ENCODE measurements around the gene NOTO. TPM values are rescaled to one million over a fixed set of nuclear protein-coding genes. Genes with fewer than 3 reads are reported as not detected.
A peak's percentile ranks its signal among the peaks of the same experiment; 100 is the strongest.

Gene NOTO
- total RNA-seq, 2 experiments from 2014 or later, result not detected

GRCh38 chr2:73212448-73213176 is 10.2 kb downstream of the NOTO start:
- TF ChIP-seq CTCF (IDR thresholded peaks at IDR 0.05), result peak; percentile 90
- H3K27ac Mint-ChIP-seq, result no peak overlapping the region
- intact Hi-C loops (cut with micrococcal nuclease), result no loop called here
- H3K9me3 Mint-ChIP-seq, result no peaks in the 10 kb centered on the region
- H3K4me1 Mint-ChIP-seq (ENCODE audit: low read depth), result peaks cover 29% of the 10 kb centered on the region
- CTCF ChIA-PET, result interaction anchor here (0.6 to 3.7 kb wide), 41 partner anchors 9 to 320 kb away, joined by 3 to 79 read pairs (median 4); partner anchors contain the start of genes CCT7, NOTO, PRADC1 and RAB11FIP5
- POLR2A ChIA-PET, result interaction anchor here (0.7 to 3.4 kb wide), 6 partner anchors 17 to 148 kb away, joined by 3 to 23 read pairs (median 6); partner anchors contain the start of genes CCT7 and PRADC1
- DNase-seq (peak; percentile 89), ATAC-seq (peak; percentile 78)
- no peaks in the 10 kb centered on the region for H3K36me3 Mint-ChIP-seq (ENCODE audit: low read depth)
- peak overlapping the region; percentile 33 for H3K4me3 Mint-ChIP-seq
- no peaks in the 10 kb centered on the region for H3K27me3 Mint-ChIP-seq

DNA sequence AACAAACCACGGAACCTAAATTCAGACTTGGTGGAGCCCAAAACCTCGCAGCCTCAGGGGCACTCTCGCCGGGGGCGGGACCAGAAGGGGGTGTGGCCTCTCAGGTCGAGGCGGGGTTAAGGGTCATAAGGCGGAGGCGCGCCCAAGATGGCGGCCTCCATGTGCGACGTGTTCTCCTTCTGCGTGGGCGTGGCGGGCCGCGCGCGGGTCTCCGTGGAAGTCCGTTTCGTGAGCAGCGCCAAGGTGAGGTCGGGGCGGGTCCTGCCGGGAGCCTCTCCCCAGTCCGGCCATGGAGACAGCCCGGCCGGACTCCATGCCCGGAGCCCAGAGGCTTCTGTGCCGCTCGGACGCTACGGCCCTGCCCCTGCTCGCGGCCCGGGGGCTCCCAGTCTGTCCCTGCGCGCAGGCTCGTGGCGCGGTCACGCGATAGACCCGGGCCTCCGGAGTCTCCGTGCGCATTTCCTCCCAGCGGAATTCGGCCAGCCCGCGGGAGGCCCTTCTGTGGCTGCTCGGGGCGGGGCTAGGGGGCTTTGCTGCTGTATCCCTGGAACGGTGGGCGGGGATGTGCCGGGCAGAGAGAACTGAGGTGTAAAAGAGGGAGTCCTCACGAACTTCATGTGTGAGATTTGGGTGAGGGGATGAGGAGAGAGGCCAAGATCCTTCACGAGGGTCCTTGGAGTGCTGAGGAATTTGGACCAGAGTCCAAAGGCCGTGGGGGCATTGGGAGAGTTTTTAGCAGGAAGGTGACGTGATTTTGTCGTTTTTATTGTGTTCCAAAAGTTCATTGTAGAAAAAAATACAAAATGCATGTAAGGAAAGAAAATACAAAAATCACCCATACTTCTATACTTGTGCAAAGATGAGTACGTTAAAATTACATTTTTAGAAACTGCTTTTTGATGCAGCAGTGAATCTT is 12.0 kb downstream of the NOTO start, which contains the start of gene SMYD5:
TSS of gene SMYD5 (plus strand) at position 126 of the 916 bp plus-strand sequence. CDS start at position 148, 22 bp downstream.
- Mint-ChIP-seq H3K9me3 (no peaks in the 10 kb centered on the region), H3K27me3 (no peaks in the 10 kb centered on the region), H3K36me3 (ENCODE audit: low read depth) (peaks cover 3% of the 10 kb centered on the region), H3K27ac (peak within 1 kb of the TSS; percentile 93), H3K4me1 (ENCODE audit: low read depth) (peaks cover 29% of the 10 kb centered on the region), H3K4me3 (peak within 1 kb of the TSS; percentile 88)
- ATAC-seq (peak; percentile 95), DNase-seq (peak; percentile 96)
- TF ChIP-seq CTCF (IDR thresholded peaks at IDR 0.05), result no peak
- ChIA-PET CTCF (interaction anchor here (0.9 to 3.7 kb wide), 9 partner anchors 9 to 318 kb away, joined by 3 to 79 read pairs (median 5); partner anchors contain the start of genes CCT7 and PRADC1), POLR2A (interaction anchor here (1.1 to 3.4 kb wide), 7 partner anchors 13 to 37 kb away, joined by 3 to 23 read pairs (median 5); partner anchors contain the start of genes CCT7 and PRADC1)
- intact Hi-C loops (cut with micrococcal nuclease), result no loop called here

DNA sequence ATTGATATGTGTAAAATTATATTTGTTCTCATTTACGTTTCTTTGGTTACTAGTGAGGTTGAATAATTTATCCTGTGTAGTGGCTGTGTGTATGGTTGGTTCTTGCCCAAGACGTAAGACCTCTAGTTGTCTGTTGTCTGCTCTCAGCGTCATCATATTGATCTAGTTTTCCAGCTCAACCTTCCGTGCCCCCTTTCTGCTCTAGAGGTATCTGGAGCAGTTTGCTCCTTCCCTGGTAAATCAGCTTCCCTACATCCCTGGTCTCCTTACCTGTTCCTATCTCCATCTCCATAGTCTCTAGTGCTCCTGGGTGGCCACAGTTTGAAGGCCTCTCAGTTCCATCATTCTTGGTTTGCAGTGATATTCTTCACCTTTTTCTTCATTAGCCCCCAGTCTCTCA is 12.9 kb downstream of the NOTO start:
- TF ChIP-seq CTCF (IDR thresholded peaks at IDR 0.05), result no peak
- Mint-ChIP-seq H3K36me3 (ENCODE audit: low read depth) (peaks cover 3% of the 10 kb centered on the region), H3K27ac (peak overlapping the region; percentile 93), H3K9me3 (no peaks in the 10 kb centered on the region), H3K27me3 (no peaks in the 10 kb centered on the region), H3K4me3 (peak overlapping the region; percentile 88), H3K4me1 (ENCODE audit: low read depth) (peaks cover 32% of the 10 kb centered on the region)
- POLR2A ChIA-PET, result interaction anchor here (1.1 to 1.4 kb wide), 4 partner anchors 13 to 36 kb away, joined by 3 to 8 read pairs (median 4); partner anchors contain the start of gene CCT7
- CTCF ChIA-PET, result interaction anchor here (0.9 to 1.5 kb wide), 2 partner anchors 18 to 21 kb away, joined by 3 to 5 read pairs; partner anchors contain the start of gene PRADC1
- intact Hi-C loops (cut with micrococcal nuclease), result no loop called here
- DNase-seq (no peak), ATAC-seq (no peak)

DNA sequence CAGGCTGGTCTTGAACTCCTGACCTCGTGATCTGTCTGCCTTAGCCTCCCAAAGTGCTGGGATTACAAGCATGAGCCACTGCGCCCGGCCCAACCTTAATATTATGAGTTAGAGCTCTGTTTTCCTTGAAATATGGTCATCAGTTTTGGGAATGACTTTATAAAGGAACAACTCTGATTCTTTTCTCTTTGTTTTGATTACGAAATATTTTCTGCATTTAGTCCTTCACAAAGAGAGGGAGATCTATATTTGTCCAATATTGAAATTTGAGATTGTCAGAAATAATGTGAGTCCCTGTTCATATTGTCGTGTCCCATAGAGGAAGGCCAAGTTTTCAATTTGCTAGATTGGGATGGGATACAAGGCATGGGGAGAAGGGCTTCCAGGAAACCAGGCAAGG is 14.8 kb downstream of the NOTO start:
- Mint-ChIP-seq H3K4me1 (ENCODE audit: low read depth) (peaks cover 32% of the 10 kb centered on the region), H3K27me3 (no peaks in the 10 kb centered on the region), H3K4me3 (no peak overlapping the region), H3K36me3 (ENCODE audit: low read depth) (peaks cover 5% of the 10 kb centered on the region), H3K9me3 (no peaks in the 10 kb centered on the region), H3K27ac (no peak overlapping the region)
- TF ChIP-seq CTCF (IDR thresholded peaks at IDR 0.05), result no peak
- ChIA-PET POLR2A (interaction anchor here (2.5 to 11.0 kb wide), 2 partner anchors 11 to 17 kb away, joined by 12 to 108 read pairs; partner anchors contain the start of genes CCT7 and PRADC1), CTCF (interaction anchor here (1.4 to 3.1 kb wide), 2 partner anchors 40 to 45 kb away, joined by 4 to 14 read pairs; no protein-coding TSS in a partner anchor)
- no peak for DNase-seq
- ATAC-seq, result no peak
- intact Hi-C loops (cut with micrococcal nuclease), result no loop called here
